ENCODE results near the gene MAP2K1. TPM values are rescaled to one million over a fixed set of nuclear protein-coding genes. Genes with fewer than 3 reads are reported as not detected.

MAP2K1 gene
- total RNA-seq, 1 donor from 2014 or later, result 51.9 TPM

DNA sequence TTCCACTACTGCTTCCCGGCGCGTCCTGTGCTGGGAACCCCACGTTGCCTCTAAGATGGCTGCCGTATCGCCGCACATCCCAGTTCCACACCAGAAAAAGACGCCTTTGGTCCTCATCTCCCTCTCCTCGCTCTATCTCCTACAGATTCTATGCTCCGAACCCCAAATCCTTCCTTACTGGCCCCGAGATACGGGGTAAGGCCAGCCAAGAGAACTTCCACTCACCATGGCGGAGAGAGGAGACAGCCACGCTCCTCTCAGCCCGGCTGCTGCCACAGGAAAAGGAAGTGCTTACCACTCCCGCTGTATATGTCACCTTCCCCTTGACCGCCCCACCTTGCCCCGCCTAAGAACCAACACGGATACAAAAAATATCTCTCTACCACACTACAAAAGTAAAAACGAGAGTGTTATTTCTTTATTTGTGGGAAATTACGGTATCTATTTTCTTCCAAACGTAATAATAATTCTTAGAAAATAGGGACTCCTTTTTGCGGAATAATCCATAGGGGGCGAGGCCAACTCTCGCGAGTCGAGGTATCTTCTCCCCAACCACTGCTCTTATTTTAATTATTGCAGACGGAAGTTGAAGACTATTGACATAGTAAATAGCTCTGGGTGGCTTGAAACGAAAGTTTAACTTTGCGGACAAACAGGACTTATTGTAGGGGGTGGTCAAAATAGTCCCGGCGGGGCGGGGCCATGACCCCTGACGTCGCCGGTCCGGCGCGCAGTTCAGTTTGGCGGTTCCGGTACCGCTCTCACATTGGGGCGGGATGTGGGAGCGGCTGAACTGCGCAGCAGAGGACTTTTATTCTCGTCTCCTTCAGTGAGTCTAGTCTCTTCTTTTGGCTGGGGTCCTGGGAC lies 118.1 kb downstream of the MAP2K1 start, which contains the start of the genes RPL4 and ZWILCH:
RPL4 (minus strand) TSS at position 293 of the 867 bp plus-strand sequence; CDS start at position 228, 65 bp downstream.
ZWILCH (plus strand) TSS at position 764 of the 867 bp plus-strand sequence; CDS start at position 777, 13 bp downstream.
- Histone ChIP-seq H3K4me3 (ENCODE audit: low read depth, low read length) (peak within 1 kb of the TSS; percentile 90), H3K36me3 (ENCODE audit: control insufficient read depth, insufficient read depth, low read length) (no peaks in the 10 kb centered on the region), H3K27me3 (ENCODE audit: control insufficient read depth, insufficient read depth, low read length) (no peaks in the 10 kb centered on the region)
- TF ChIP-seq, protein P1, sequence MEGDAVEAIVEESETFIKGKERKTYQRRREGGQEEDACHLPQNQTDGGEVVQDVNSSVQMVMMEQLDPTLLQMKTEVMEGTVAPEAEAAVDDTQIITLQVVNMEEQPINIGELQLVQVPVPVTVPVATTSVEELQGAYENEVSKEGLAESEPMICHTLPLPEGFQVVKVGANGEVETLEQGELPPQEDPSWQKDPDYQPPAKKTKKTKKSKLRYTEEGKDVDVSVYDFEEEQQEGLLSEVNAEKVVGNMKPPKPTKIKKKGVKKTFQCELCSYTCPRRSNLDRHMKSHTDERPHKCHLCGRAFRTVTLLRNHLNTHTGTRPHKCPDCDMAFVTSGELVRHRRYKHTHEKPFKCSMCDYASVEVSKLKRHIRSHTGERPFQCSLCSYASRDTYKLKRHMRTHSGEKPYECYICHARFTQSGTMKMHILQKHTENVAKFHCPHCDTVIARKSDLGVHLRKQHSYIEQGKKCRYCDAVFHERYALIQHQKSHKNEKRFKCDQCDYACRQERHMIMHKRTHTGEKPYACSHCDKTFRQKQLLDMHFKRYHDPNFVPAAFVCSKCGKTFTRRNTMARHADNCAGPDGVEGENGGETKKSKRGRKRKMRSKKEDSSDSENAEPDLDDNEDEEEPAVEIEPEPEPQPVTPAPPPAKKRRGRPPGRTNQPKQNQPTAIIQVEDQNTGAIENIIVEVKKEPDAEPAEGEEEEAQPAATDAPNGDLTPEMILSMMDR (IDR thresholded peaks at IDR 0.05; ENCODE audit: insufficient read depth, low read length, poor library complexity, severe bottlenecking), result no peak
- DNase-seq (ENCODE audit: low read depth), result peak; percentile 63

DNA sequence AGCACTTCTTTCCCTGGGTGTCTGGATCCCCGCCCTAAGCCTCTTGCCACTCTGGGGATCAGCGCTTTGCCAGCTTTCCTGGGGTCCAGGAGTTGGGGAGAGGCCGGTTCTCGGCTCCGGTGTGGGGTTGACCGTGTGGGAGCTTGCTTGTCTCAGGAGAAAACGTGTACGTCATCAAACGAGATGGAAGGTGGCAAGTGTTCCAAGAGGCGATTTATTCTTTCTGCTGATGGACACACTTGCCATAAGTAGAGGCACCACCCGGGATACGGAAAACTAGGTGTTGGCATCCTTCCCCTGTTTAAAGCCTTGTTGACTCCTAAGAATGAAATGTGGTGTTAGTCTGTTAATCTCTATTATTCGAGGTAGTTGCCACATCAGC lies 118.7 kb downstream of the MAP2K1 start:
- Histone ChIP-seq H3K27me3 (ENCODE audit: control insufficient read depth, insufficient read depth, low read length) (no peaks in the 10 kb centered on the region), H3K36me3 (ENCODE audit: control insufficient read depth, insufficient read depth, low read length) (no peaks in the 10 kb centered on the region), H3K4me3 (ENCODE audit: low read depth, low read length) (peak overlapping the region; percentile 90)
- no peak for DNase-seq (ENCODE audit: low read depth)
- TF ChIP-seq, protein P1 (IDR thresholded peaks at IDR 0.05; ENCODE audit: insufficient read depth, low read length, poor library complexity, severe bottlenecking), result no peak

DNA sequence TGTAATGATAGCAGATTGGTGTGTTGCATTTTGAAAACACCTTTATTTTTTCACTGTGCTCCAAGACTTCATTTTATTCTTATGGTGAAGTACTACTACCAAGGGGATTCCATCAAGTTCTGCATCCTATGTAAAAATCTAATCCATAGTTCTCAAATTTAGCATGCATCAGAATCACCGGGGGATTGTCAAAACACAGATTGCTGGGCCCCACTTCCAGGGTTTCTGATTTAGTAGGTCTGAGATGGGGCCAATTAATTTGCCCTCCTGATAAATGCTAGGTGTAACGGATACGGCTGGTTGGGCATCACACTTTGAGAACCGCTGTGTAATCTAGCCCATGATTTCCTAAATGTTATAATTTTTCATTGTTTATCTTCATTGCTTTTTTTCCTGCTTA lies 119.1 kb downstream of the MAP2K1 start:
- DNase-seq (ENCODE audit: low read depth), result no peak
- TF ChIP-seq, protein P1 (IDR thresholded peaks at IDR 0.05; ENCODE audit: insufficient read depth, low read length, poor library complexity, severe bottlenecking), result no peak
- H3K4me3 ChIP-seq (ENCODE audit: low read depth, low read length), result peak overlapping the region; percentile 90
- H3K36me3 ChIP-seq (ENCODE audit: control insufficient read depth, insufficient read depth, low read length), result no peaks in the 10 kb centered on the region
- no peaks in the 10 kb centered on the region for H3K27me3 ChIP-seq (ENCODE audit: control insufficient read depth, insufficient read depth, low read length)

DNA sequence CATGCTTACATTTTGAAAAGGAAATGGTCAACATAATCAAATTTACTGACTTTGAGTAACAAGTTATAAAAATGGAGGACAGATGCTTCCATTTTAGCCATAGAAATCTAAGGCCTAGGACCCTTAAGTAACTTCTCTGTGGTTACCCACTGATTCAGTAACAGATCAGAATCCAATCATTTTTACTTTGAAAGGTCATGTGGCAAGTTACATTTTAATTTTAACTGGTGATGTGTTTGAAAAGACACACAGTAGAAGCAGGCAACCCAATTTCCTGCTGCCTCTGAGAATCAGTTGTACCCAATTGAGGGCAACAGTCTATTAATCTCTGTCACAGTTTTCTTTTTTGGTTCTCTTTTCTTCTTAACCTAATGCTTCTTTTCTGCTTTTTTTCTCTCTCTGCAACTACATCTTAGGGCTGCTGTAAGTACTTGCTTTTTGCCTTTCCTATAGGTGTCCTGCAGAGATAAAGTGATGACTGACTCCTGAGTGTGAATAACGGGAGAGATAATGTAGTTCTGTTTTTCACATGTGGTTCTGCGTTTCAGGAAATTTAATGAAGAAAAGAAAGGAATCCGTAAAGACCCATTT lies 121.7 kb downstream of the MAP2K1 start:
- no peaks in the 10 kb centered on the region for H3K36me3 ChIP-seq (ENCODE audit: control insufficient read depth, insufficient read depth, low read length)
- no peaks in the 10 kb centered on the region for H3K27me3 ChIP-seq (ENCODE audit: control insufficient read depth, insufficient read depth, low read length)
- no peak for DNase-seq (ENCODE audit: low read depth)
- TF ChIP-seq, protein P1 (IDR thresholded peaks at IDR 0.05; ENCODE audit: insufficient read depth, low read length, poor library complexity, severe bottlenecking), result no peak
- H3K4me3 ChIP-seq (ENCODE audit: low read depth, low read length), result no peak overlapping the region

DNA sequence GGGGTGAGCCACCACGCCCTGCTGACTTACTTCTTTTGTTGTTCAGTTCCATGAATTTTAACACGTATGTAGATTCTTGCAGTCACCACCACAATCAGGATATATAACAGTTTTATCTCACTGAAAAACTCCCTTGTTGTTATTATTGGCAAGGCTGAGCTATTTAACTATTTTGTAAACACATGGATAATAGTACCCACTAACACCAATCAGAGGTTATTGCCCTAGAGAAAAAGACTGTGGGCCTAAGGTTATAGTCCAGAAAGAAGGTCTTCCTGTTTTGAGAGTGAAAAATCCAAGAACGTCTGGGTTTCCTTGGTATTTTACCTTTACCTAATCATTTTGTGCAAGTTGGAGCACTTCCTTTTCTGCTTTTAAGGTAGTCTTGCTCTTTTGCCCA lies 127.9 kb downstream of the MAP2K1 start:
- TF ChIP-seq, protein P1 (IDR thresholded peaks at IDR 0.05; ENCODE audit: insufficient read depth, low read length, poor library complexity, severe bottlenecking), result no peak
- Histone ChIP-seq H3K4me3 (ENCODE audit: low read depth, low read length) (no peak overlapping the region), H3K27me3 (ENCODE audit: control insufficient read depth, insufficient read depth, low read length) (no peaks in the 10 kb centered on the region), H3K36me3 (ENCODE audit: control insufficient read depth, insufficient read depth, low read length) (no peaks in the 10 kb centered on the region)
- no peak for DNase-seq (ENCODE audit: low read depth)

Measured in kidney epithelial cell (primary cell).